C4-2B (cell line): ENCODE results near the gene GOLGB1.

ENCODE experiments used
- H3K27ac ChIP-seq: fragments of 450-650 bp; 2 replicates; pipeline ENCODE4 v1.5.1; 2017
- ZFX ChIP-seq: fragments of 450-650 bp; IDR thresholded peaks from 2 replicates; pipeline ENCODE4 v1.6.1; 2017
- TF ChIP-seq, protein P1 (sequence below): fragments of 450-650 bp; conservative IDR thresholded peaks from 2 replicates; pipeline ENCODE4 v1.5.1; 2017; ENCODE audit warnings: mild to moderate bottlenecking

Gene GOLGB1

DNA sequence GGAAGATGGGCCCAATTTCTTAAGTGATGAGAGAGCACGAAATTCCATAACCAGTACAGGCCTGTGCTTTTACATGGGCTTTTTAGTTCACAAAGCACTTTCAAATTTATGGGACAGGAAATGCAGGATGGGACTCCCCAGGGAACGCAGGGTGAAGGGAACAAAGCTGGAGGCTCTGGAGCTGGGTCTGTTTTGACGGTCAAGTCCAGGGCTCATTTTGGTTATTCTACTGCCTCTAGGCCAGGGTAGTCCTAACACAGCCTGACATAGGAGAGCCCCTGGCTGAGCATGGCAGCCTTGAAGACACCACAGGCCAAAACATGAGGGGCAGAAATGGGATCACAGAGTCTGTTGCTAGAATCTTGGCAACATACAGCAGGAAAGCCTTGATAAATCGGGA, 122.3 kb downstream of the GOLGB1 start:
- H3K27ac ChIP-seq = no peak overlapping the region

DNA sequence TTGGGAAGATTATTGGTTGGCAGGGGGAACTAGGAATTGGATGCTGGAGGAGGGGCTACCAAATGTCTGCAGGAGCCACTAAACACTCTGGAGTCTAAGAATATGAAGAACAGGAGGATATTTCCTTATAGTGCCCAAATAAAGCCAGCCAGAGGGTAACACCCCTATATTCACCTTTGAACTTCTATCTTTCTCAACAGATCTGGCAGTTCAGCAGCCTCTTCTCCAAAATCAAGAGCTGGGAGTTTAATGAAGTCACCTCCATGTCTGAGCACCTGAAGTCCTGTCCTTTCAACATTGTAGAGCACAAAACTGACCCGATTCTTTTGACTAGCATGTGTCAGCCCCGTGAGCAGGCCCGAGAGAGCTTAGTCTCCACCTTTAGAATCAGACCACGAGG, 123.0 kb downstream of the GOLGB1 start:
- TF ChIP-seq ZFX = no peak
- TF ChIP-seq, protein P1, sequence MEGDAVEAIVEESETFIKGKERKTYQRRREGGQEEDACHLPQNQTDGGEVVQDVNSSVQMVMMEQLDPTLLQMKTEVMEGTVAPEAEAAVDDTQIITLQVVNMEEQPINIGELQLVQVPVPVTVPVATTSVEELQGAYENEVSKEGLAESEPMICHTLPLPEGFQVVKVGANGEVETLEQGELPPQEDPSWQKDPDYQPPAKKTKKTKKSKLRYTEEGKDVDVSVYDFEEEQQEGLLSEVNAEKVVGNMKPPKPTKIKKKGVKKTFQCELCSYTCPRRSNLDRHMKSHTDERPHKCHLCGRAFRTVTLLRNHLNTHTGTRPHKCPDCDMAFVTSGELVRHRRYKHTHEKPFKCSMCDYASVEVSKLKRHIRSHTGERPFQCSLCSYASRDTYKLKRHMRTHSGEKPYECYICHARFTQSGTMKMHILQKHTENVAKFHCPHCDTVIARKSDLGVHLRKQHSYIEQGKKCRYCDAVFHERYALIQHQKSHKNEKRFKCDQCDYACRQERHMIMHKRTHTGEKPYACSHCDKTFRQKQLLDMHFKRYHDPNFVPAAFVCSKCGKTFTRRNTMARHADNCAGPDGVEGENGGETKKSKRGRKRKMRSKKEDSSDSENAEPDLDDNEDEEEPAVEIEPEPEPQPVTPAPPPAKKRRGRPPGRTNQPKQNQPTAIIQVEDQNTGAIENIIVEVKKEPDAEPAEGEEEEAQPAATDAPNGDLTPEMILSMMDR = no peak
- H3K27ac ChIP-seq = no peak overlapping the region

More for the DNA sequence above, 122.3 kb downstream of the GOLGB1 start:
- TF ChIP-seq ZFX = no peak
- TF ChIP-seq, protein P1 = no peak

DNA sequence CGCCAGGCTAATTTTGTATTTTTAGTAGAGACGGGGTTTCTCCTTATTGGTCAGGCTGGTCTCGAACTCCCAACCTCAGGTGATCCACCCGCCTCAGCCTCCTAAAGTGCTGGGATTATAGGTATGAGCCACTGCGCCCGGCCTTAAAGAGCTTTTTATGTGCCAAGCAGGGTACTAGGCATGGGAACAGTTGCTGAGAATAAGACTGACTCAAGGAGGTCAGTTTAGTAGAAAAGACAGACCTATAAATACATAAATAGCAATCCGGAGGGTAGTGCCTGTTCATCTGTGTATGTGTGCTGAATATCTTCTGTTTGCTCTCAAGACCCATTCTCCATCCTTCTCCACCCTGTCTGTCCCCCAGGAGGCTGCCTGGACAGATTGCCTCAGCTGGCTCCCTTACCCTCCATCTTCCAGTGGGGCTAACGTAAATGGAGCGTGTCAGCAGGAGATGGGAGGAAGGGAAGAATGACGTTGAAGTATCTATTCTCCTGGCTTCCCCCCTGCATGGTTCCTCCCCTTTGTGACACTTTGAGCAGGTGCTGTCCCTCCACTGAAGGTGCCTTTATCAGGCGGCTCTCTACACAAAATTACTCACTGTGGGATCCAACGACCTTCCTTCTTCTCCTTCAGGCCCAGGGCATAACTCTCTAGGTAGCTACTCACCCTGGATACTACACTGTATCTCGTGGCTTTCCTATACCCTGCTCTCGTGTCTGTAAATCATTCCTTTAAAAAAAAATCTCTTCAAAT, 125.2 kb downstream of the GOLGB1 start:
- no peak overlapping the region for H3K27ac ChIP-seq
- TF ChIP-seq, protein P1 = no peak
- no peak; the same call in 1 of the 2 replicates for TF ChIP-seq ZFX

DNA sequence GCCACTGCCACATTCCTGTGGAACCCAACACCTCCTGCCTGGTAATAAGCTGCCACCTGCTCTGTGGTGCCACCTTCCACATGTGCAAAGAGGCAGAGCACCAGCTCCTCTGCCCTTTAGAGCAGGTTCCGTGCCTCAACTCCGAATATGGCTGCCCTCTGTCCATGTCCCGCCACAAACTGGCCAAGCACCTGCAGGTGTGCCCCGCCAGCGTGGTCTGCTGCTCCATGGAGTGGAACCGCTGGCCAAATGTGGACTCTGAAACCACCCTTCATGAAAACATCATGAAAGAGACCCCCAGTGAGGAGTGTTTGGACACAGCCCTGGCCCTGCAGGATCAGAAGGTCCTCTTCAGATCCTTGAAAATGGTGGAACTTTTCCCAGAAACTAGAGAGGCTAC, 128.1 kb downstream of the GOLGB1 start:
- TF ChIP-seq ZFX = no peak
- TF ChIP-seq, protein P1 = no peak
- no peak overlapping the region for H3K27ac ChIP-seq

DNA sequence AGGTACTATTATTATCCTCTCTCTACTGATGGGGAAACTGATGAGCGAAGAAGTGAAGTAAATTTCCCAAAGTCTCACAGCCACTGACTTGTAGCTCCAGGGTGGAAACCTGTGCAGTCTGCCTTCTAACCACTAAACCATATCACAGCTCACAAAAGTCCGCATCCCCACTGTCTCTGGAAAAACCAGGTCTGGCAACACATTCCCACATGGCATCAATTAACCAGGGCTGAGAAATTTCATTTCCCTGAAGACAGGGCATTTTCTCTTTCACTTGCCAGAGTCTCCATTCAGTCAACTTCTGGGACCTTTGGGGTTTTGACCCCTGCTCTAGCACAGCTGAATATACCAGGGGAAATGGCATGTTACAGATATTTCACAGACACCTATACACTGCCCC, 129.8 kb downstream of the GOLGB1 start:
- peak; percentile 25; the same call in 1 of the 2 replicates for TF ChIP-seq ZFX
- TF ChIP-seq, protein P1 = no peak
- no peak overlapping the region for H3K27ac ChIP-seq
